GM12878 (cell line): Measurements from ENCODE around the gene ERP44.

Experiments
- POLR2A ChIP-seq: IDR thresholded peaks from 2 replicates; pipeline ENCODE4 v1.6.1; 2011; ENCODE audit warnings: low read depth, mild to moderate bottlenecking, low read length
- POLR2AphosphoS5 ChIP-seq: IDR thresholded peaks from 2 replicates; pipeline ENCODE4 v1.6.1; 2011; ENCODE audit warnings: mild to moderate bottlenecking, low read length, inconsistent platforms
- TF ChIP-seq, protein P1 (sequence below): IDR thresholded peaks from 2 replicates; pipeline ENCODE4 v1.6.1; 2012; ENCODE audit warnings: low read length, inconsistent platforms

DNA sequence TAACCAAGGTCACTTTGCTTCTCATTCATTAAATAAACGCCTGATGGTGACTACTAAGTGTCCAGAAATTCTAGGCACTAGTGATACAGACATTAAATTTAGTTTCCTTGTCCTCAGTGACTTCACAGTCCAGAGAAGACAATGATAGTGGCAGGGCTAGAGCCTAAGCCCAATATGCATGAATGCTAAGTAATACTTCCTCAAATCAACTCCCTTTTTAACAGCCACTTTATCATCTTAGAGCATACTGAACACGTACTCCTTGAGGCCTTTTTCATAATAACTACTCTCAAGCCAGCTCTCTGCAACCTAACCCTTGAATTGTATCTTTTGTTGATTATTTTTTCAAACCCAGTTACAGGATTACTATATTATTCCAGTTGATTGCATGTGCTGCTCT is 118.2 kb downstream of the ERP44 start:
- no peak for TF ChIP-seq POLR2A
- TF ChIP-seq POLR2AphosphoS5 = no peak
- TF ChIP-seq, protein P1, sequence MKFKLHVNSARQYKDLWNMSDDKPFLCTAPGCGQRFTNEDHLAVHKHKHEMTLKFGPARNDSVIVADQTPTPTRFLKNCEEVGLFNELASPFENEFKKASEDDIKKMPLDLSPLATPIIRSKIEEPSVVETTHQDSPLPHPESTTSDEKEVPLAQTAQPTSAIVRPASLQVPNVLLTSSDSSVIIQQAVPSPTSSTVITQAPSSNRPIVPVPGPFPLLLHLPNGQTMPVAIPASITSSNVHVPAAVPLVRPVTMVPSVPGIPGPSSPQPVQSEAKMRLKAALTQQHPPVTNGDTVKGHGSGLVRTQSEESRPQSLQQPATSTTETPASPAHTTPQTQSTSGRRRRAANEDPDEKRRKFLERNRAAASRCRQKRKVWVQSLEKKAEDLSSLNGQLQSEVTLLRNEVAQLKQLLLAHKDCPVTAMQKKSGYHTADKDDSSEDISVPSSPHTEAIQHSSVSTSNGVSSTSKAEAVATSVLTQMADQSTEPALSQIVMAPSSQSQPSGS = no peak
